Neutrophil (primary cell): Measurements from ENCODE around the gene SCN4B.

Experiments used
- H3K27ac ChIP-seq: fragments of 200-600 bp; sonication (generic); 2 replicates; pipeline ENCODE4 v1.5.1; 2016; ENCODE audit warnings: mild to moderate bottlenecking, moderate library complexity
- H3K27me3 ChIP-seq: fragments of 200-600 bp; sonication (generic); 2 replicates; pipeline ENCODE4 v1.6.0; 2016; ENCODE audit warnings: mild to moderate bottlenecking
- H3K36me3 ChIP-seq: fragments of 200-600 bp; sonication (generic); 2 replicates; pipeline ENCODE4 v1.5.1; 2017
- H3K4me1 ChIP-seq, 2 experiments: fragments of 200-600 bp in 1 of 2; sonication (generic) in 1 of 2; 1 replicate in 1 of 2; 2 replicates in 1 of 2; pipeline versions ENCODE4 v1.5.1 to v1.6.1; 2013 to 2016; ENCODE audit warnings: low read depth in 1 of 2, low read length in 1 of 2, mild to moderate bottlenecking in 1 of 2, moderate library complexity in 1 of 2; ENCODE audit not compliant: control insufficient read depth in 1 of 2, insufficient read depth in 1 of 2
- H3K4me3 ChIP-seq, 2 experiments: fragments of 200-600 bp in 1 of 2; sonication (generic) in 1 of 2; 1 replicate in 1 of 2; 2 replicates in 1 of 2; pipeline ENCODE4 v1.5.1; 2013 to 2016; ENCODE audit warnings: low read depth in 1 of 2, low read length in 1 of 2, mild to moderate bottlenecking in 1 of 2, moderate library complexity in 1 of 2
- H3K9me3 ChIP-seq: fragments of 200-600 bp; sonication (generic); 2 replicates; pipeline ENCODE4 v1.5.1; 2016
- CTCF ChIP-seq: fragments of 200-600 bp; sonication (generic); IDR thresholded peaks from 2 replicates; pipeline ENCODE4 v1.5.1; 2016; ENCODE audit warnings: antibody characterized with exemption

SCN4B gene

GRCh38 chr11:118106789-118107335, 45.8 kb downstream of the SCN4B start:
- no peaks in the 10 kb centered on the region for H3K4me1 ChIP-seq
- H3K4me3 ChIP-seq = no peak overlapping the region
- H3K36me3 ChIP-seq = no peaks in the 10 kb centered on the region
- no peaks in the 10 kb centered on the region for H3K27me3 ChIP-seq
- no peak for TF ChIP-seq CTCF
- H3K27ac ChIP-seq = no peak overlapping the region
- H3K9me3 ChIP-seq = no peaks in the 10 kb centered on the region

- Histone ChIP-seq H3K4me1 (no peaks in the 10 kb centered on the region), H3K36me3 (no peaks in the 10 kb centered on the region), H3K9me3 (no peaks in the 10 kb centered on the region), H3K27me3 (no peaks in the 10 kb centered on the region), H3K27ac (no peak overlapping the region), H3K4me3 (no peak overlapping the region)
- TF ChIP-seq CTCF = no peak
Measured at GRCh38 chr11:118105657-118106305, 46.8 kb downstream of the SCN4B start.

- Histone ChIP-seq H3K9me3 (no peaks in the 10 kb centered on the region), H3K4me1 (no peaks in the 10 kb centered on the region), H3K27ac (no peak overlapping the region), H3K27me3 (no peaks in the 10 kb centered on the region), H3K4me3 (no peak overlapping the region), H3K36me3 (no peaks in the 10 kb centered on the region)
- no peak for TF ChIP-seq CTCF
Measured at GRCh38 chr11:118104491-118104890, 48.1 kb downstream of the SCN4B start.

- no peaks in the 10 kb centered on the region for H3K9me3 ChIP-seq
- H3K27me3 ChIP-seq = no peaks in the 10 kb centered on the region
- H3K4me1 ChIP-seq = no peaks in the 10 kb centered on the region
- no peak overlapping the region for H3K4me3 ChIP-seq
- H3K36me3 ChIP-seq = no peaks in the 10 kb centered on the region
- no peak overlapping the region for H3K27ac ChIP-seq
- no peak for TF ChIP-seq CTCF
Measured at GRCh38 chr11:118102721-118103261, 49.8 kb downstream of the SCN4B start.

GRCh38 chr11:118100691-118101232, 51.9 kb downstream of the SCN4B start:
- Histone ChIP-seq H3K27ac (no peak overlapping the region), H3K27me3 (no peaks in the 10 kb centered on the region)
- TF ChIP-seq CTCF = no peak

More at GRCh38 chr11:118100691-118101232, 51.9 kb downstream of the SCN4B start:
- Histone ChIP-seq H3K9me3 (no peaks in the 10 kb centered on the region), H3K4me1 (no peaks in the 10 kb centered on the region), H3K4me3 (no peak overlapping the region), H3K36me3 (no peaks in the 10 kb centered on the region)
